CD4-positive, alpha-beta T cell treated with Interleukin-4 for 1 hour (primary cell): Measurements from ENCODE around the gene COL12A1.

ENCODE experiments used
- DNase-seq, 2 donors: peaks; one replicate each; pipeline ENCODE4 v3.0.0-alpha.2; 2020 to 2022

COL12A1 gene

DNA sequence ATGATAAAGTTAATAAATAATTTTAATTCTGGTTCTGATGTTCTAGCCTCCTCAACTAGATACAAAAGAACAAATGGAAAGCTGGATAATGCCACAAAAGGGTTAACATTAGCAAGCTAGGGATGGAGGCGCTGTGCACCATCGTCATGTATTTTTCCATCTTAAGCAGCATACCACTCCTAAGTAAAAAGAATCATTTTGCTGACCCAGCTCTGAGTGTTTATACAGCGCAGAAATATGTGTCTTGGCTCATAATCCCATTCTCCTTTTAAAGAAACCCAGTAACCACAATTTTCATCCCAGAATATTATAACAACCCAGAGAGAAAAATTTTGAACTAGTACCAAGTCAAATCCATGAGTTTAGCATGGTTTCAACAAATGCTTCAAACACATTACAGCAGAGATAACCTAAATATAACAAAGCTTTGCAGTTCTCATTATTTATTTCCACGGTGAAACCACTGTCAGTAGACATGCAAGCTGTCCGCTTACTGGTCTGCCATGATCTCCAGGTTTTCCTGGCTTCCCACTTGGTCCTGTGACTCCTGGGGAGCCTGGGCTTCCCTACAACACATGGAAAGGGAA, 111.1 kb downstream of the COL12A1 start:
- DNase-seq: no peak

DNA sequence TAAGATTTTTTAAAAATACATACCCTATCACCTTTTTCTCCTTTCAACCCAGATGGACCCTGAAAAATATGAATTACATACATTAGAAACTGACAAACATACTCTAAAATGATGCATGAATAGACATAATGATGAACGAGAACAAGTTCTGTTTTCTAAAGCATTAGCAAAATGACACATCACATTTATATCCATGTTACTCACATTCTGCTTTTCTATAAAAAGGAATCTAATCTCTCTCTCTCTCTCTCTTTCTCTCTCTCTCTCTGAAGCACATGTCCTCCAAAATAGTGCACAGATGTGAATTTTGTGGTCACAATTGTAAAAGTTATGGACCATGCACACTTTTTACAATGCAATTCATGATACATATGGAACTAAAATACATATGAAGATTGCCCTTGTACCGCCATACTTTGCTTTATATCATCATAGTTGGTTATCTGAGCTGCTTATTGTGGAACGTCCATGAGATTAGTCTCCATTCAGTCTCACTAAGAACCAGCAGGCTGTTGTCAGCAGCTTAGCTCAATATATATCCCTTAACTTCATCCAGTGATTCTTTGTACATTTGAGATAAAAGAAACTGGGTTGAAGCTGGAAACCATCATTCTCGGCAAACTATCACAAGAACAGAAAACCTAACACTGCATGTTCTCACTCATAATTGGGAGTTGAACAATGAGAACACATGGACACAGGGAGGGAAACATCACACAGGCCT, 114.2 kb downstream of the COL12A1 start:
- no peak for DNase-seq

DNA sequence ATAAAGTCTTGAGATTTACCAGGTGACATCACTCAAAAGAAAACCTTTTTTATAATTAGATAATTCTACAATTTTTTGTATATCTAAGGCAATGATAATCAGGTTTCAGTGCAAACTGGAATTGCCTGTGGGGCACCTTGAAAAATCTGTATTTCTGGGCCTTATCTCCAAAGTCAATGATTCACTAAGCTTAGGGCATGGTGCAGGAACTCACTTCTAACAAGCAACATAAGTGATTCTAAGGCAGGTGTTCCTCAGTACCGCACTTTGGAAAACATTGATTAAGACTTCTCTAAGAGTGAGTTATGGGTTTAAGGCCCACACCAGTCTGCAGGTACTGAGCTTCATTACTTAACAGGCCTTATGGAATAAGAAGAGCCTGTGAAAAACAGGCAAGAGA, 115.3 kb downstream of the COL12A1 start:
- no peak for DNase-seq

DNA sequence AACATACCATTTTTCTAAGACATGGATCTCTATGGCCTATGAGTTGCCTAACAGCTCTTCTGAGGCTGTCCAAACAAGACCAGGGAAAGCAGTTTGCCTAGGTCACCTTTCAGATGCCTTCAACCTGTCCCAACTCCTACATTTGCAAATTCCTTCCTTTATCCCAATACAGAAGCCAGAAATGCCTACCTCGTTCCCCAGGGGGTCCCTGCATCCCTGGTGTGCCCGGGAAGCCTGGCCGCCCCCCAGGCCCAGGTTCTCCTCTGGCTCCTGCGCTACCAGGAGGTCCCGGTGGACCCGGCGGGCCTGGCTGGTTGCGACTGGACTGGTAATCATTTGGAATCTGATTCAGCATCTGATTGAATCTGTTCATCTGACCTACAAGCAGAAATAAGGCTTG, 115.9 kb downstream of the COL12A1 start:
- DNase-seq: no peak

DNA sequence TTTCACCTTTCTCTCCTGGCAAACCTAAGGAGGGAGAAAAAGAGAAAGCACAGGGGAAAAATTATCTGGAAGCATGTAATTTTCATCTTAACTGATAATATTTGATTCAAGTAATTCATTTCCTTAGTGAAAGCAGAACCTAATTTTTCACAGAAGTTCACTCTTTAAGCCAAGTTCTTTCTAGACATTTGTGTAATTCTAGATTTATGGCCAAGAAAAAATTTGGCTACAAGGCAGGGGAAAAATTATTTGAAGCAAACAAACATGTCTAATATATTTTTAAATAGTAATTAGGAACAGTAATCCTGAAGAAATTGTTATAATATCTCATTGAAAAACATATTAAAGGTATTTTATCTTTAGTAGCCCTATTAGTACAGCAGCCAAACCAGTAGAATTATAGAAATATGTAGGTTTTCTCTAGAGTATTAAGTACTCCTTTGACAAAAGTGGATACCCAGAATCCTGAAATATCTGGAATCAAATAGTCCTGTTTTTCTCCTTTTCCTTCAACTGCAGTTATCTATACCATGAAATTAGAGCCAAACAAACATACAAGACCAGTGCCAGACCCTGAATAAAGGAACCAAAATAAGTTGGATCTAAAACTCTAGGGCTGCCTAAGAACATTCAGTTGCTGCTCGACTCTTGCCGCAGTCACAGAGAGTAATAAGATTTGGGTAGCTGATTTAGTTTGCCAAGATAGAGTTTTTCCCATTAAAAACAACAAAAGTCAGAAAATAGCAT, 116.5 kb downstream of the COL12A1 start:
- DNase-seq: no peak

DNA sequence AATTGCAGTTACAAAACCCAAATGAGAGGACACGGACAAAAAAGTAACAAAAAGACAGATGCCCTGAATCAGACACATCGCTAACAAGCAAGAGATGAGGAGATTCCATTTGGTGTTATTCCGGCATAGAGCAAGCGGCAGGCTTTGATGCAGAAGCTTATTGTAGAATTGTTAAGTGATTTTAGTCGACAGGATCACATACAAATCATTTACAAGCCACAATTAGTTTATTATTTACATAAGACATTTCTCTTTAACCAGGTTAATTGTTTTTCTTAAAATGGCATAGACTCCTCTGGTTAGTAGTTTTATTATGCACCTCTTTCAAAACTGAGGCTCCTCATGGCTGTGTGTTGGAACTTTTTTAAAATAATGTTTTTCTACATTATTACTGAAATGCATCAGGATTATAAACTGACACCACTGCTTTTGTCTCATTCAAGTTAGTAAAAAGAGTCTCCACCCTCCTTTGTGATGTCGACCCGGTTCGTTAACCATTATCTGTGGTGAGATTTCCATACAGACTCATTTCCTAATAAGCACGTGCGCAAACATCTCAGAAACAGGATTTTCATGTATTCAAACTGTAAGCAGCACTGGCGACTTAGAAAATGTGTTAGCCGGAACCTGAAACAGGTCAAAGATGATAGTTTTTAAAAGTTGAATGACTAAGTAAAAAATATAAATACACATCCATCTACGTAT, 119.8 kb downstream of the COL12A1 start:
- DNase-seq: no peak

DNA sequence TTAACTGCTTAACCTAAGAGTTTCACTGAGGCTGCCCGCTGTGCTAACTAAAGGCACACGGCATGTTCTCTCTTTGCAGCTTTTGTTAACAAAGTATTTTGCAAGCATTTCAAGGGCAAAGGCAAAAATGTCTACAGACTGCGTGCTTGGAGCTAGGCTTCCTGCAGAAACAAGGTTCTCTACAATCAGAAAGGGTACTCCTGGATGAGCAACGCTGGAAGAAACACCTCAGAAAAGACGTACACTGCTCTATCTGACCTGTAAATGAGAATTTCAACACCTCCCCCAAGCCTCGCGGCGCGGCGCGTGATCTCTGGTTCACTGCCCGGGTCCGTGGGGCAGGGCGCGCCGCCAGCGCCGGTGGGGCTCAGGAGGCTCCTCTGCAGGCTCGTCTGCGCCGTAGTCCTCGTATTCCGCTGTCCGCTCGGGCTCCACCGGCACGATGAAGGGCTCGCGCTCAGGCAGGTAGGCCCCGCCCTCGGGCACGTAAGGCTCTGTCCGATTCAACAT, 120.9 kb downstream of the COL12A1 start:
- no peak for DNase-seq

DNA sequence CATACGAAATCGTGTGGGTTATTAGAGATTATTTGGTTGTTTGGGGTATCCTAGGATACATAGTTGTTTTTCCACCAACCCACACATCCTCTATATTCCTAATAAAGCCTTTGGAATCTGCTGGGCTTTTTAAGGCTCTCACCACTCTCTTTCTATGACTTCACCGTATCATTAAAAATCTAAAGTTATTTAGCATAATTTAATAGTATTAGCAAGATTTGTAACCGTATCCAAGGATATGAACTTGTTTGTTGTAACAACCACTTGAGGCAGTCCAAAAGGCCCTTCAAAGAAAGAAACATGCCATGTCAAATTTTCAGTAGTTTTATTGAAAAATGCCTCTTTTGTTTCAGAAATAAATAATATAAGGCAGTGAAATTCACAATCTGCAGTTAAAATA, 121.8 kb downstream of the COL12A1 start:
- no peak for DNase-seq

DNA sequence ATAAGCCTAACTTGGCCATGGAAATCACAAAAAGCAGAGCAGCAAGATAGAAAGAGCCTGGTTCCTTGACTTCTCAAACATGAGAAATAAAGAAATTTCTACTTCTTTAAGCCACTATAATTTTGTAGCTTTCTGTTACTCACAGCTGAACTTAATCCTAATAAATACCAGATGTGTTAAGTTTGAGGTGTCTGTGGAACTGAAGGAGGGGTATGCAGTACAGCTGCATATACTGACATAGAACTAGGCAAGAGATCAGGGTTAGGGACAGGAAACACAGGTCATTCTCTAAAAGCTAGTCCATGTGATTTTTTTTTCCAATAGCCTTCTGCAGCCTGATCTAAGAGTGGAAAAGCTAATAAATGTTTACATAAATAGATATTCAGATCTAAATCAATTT, 123.9 kb downstream of the COL12A1 start:
- DNase-seq: no peak

DNA sequence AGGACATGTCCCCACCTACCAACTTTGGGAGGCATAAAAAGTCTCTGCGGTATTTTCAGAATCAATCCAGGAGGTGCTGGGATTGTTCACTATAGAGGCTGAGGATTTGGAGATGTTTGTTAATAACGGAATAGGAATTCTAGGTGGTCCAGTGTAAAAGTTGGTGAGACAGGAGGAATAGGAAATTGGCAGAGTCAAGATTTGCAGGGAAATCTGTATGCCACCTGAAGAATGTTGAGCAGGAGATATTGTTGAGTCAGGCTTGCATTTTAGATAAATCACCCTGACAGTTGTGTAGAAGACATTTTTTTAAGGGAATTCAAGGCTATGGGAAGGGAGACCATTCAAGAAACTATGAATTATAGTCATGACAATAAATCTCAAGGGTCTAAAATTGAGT, 124.8 kb downstream of the COL12A1 start:
- no peak for DNase-seq

DNA sequence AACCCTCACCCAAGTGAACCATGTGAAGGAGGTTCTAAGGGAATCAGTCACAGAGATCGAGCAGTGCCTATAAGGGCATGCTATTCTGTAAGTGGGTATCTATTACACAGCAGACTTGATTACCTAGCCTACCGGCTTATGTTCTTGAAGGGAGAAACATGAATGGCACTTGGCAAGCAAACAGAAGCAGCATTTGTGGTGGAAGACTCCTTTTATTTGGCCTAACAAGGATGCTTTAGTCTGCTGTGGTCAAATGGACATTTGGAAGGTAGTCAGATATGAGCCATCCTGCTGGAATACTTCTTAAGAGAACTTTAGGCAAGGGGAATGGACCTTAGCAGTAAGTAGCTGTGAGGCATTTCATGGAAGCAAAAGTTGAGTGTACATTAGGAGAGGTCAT, 126.3 kb downstream of the COL12A1 start:
- no peak for DNase-seq

DNA sequence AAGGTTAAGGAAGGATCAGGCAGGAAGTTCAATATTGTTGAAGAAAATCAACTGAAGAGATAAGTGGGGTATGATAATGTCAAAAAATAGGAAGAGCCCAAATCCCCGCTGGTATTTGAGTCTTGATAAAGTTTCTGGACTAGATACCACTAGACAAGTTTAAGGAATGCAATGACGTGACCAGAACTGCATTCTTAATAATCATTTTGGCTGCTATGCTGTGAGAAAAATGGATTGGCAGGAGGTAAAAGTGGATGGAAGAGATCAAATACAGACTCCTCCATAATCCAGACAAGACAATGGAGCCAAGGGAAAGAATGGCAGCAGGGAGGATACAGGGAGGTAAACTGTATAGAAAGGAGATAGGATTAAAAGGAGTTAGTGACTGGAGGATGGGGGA, 128.2 kb downstream of the COL12A1 start:
- DNase-seq: no peak

DNA sequence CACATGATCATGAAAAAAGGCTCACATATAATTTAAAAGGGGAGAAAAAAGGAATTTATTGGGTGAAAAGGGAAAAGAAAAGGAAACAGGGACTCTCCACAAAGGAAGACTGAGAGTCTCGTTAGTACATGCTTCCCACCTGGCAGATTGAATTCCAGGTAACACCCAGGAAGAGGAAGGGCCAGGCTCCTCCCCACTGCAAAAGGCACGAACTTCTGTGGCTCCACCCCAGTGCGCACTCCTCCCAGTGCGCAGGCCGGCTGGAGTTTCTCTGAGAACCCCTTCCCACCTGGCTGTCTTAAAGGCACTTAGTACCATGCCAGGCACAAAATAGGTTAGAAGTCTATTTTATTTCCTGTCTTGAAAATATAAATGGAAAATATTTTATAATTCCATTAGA, 129.8 kb downstream of the COL12A1 start:
- DNase-seq: no peak

DNA sequence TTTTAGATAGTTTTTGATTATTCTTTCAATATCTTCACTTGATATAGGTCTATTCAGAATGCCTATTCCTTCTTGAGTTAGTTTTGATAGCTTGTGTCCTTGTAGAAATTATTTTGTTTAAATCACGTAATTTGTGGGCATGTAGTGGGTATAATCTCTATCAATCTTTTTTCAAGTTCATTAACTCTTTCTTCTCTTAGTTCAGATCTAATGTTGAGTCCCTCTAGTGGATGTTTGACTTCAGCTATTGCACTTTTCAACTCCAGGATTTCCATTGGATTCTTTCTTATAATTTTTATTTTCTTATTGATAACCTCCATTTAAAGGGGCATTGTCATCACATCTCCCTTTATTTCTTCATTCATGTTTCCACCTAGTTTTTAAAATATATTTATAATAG, 135.6 kb downstream of the COL12A1 start:
- no peak for DNase-seq

DNA sequence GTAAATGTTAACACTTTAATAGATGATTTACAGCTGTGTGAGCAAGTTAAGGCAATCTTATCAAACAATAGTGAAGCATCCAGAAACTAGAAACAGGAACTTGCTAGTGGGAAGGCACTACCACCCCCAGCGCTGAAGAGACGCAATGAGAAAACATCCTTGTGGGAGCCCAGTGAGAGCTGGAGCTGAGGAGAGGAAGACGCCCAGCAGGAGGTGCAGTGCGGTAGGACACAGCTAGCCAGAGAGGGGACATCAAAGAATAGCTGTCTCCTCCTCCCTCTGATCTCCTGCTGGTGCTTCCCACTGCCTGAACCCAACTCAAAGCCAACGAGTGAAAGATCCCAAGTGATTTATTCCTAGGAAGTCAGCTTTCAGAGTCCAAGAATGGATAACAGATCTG, 140.3 kb downstream of the COL12A1 start:
- DNase-seq: no peak

DNA sequence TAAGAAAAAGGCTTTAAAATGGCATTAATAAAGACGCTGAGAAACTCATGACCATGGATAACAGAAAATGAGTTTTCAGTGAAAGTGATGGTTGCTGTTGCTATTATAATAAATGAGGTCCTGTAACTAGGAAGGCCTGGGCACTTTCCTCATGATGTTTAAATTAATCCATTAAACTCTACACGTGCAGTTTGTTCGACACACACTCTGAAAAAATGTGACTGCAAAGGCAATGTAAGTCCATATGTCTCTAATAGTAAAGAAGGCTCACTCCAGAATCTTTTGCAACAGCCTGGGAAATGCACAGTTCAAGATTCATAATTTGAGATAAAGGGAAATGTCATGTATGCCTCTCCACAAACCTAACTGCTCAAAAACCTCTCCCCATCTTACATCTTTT, 153.4 kb downstream of the COL12A1 start:
- DNase-seq: no peak

DNA sequence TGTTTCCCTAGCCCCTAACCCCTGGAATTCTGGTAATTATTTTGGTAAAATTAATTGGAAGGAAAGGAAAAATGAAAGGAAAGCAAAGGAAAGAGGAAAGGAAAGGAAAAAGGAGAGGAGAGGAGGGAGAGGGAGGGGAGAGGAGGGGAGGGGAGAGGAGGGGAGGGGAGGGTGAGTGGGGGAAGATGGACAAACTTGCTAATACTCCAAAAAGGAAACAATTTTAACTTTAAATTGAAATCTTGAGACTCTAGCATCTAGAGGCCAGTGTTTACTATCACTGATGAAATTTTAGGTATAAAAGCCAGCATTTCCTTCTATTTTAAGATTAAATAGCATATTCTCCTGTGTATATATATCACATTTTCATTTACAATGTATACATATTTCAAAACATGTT, 156.5 kb downstream of the COL12A1 start:
- DNase-seq: no peak

DNA sequence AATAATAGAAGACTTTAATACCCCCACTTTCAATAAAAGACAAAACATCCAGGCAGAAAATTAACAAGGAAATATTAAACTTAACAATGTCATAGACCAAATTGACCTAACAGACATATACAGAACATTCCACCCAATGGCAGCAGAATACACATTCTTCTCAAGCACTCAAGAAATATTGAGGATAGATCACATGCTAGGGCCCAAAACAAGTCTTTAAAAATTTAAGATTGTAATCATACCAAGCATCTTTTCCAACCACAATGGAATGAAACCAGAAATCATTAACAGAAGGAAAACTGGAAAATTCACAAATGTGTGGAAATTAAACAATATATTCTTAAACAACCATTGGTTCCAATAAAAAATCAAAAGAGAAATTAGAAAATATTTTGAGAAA, 161.0 kb downstream of the COL12A1 start:
- no peak for DNase-seq

DNA sequence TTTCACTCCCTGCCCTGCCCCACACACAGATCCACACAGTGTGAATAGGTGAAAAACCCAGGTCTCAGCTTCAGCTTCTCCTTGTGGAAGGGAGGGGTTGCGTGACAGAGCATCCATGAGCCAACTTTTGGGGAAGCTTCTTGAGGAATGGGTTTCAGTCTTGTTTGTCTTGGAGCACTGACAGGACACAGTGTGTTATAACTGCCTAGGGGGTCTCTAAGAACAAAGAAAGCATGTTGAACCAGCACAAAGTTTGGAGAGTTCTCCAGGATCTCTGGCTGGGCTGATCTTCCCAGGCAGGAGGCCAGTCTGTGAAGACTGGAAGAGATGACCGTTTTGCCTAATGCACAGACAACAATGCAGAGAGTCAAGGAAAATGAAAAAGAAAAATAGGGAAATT, 164.5 kb downstream of the COL12A1 start:
- no peak for DNase-seq
